ENCODE measurements around the gene LMOD3. TPM values are rescaled to one million over a fixed set of nuclear protein-coding genes. Genes with fewer than 3 reads are reported as not detected.

The LMOD3 gene
- total and polyA plus RNA-seq, 4 experiments from 2014 or later = 0.13 to 0.24 TPM; not detected in 2

DNA sequence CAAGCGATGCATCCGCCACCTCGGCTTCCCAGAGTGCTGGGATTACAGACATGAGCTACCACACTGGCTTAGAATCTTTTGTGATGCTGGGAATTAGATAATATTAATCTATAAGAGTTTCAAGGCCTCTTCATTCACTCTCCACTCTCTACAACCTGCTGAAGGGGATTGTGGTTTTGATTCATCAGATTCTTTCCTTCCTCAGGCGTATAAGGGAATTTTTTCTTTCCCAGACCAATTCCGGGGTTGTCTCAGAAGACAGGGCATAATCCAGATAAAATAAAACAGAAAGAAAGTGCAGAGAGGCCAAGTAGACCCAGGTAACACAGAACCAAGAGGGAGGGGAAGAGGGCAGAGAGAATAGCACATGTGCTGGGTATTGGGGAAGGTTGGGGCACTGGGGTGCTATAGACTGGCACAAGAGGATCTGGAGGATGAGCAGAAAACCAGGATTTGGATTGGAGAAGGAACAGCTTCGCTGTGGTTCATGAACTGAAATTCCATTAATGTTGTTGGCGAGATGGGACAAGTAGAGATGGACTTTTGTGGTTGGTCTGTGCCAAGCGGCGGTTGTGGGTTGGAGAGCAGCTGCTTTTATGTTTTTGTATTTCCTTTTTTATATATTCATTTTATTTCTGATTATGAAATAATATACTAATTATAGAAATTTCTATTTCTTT, 24.8 kb downstream of the LMOD3 start:
- peak overlapping the region; percentile 11 to 74 (median 48) for H3K4me3 Mint-ChIP-seq

DNA sequence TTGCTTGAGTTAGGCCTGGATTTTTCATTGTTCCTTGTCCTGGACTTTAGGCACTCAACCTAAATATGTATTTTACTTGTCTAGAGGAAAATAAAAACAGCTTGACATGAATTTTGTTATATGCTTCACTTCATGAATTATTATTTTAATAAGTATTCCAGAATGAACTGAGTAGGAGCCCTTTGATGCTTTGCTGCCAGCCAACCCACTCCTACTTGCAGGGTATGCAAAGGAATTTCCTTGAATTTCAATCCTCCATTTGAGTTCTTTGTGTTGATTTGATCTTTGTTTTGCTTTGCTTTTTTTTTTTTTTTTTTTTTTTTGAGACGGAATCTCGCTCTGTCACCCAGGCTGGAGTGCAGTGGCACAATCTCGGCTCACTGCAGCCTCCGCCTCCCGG, 26.1 kb downstream of the LMOD3 start:
- Mint-ChIP-seq H3K27ac (peak overlapping the region; percentile 85 to 97 (median 93)), H3K27me3 (no peaks in the 10 kb centered on the region), H3K36me3 (peaks cover 24 to 54% of the 10 kb centered on the region in 2 donors), H3K4me1 (peaks cover 55 to 93% (median 73%) of the 10 kb centered on the region in 4 donors), H3K9me3 (no peaks in the 10 kb centered on the region), H3K4me3 (peak overlapping the region; percentile 54 to 88 (median 80))
- peaks cover 92% of the 10 kb centered on the region for H3K4me1 ChIP-seq (ENCODE audit: insufficient read depth, low read length)
- H3K36me3 ChIP-seq (ENCODE audit: insufficient read depth, low read length) = peaks cover 5% of the 10 kb centered on the region
- ChIA-PET POLR2A (ENCODE audit: partially characterized antibody) (interaction anchor here (3.0 to 18.6 kb wide), 4 partner anchors 9 to 45 kb away, joined by 9 to 287 read pairs (median 82); partner anchors contain the start of genes ARL6IP5, TMF1 and UBA3), CTCF (ENCODE audit: partially characterized antibody) (interaction anchor here (1.0 to 5.5 kb wide), 2 partner anchors 25 to 210 kb away, joined by 4 to 27 read pairs; partner anchors contain the start of gene LMOD3)
- no peaks in the 10 kb centered on the region for H3K27me3 ChIP-seq (ENCODE audit: insufficient read depth, low read length)
- peak overlapping the region; percentile 52 for H3K27ac ChIP-seq (ENCODE audit: low read depth, low read length)
- H3K9me3 ChIP-seq (ENCODE audit: control insufficient read depth in 1 of 2, low read length in 2 of 2) = no peaks in the 10 kb centered on the region
- no peak for DNase-seq
- H3K4me3 ChIP-seq (ENCODE audit: low read length in 2 of 2) = peak overlapping the region in 1 of 2 donors; percentile 18
- intact Hi-C loops (cut with micrococcal nuclease) = no loop called here

More for the DNA sequence above, 24.8 kb downstream of the LMOD3 start:
- DNase-seq = no peak
- POLR2A ChIA-PET (ENCODE audit: partially characterized antibody) = interaction anchor here (0.6 kb wide), 1 partner anchor 9 kb away, joined by 3 read pairs; no protein-coding TSS in a partner anchor
- H3K27ac ChIP-seq (ENCODE audit: low read depth, low read length) = no peak overlapping the region
- H3K27me3 ChIP-seq (ENCODE audit: insufficient read depth, low read length) = no peaks in the 10 kb centered on the region
- intact Hi-C loops (cut with micrococcal nuclease) = loop anchor here (1.0 kb wide), 1 partner anchor 7 kb away; no protein-coding TSS in a partner anchor
- H3K4me1 ChIP-seq (ENCODE audit: insufficient read depth, low read length) = peaks cover 86% of the 10 kb centered on the region
- no peaks in the 10 kb centered on the region for H3K9me3 ChIP-seq (ENCODE audit: control insufficient read depth in 1 of 2, low read length in 2 of 2)
- peaks cover 30 to 62% of the 10 kb centered on the region in 2 donors for H3K36me3 Mint-ChIP-seq
- H3K27ac Mint-ChIP-seq = peak overlapping the region; percentile 57 to 97 (median 88)
- no peak overlapping the region for H3K4me3 ChIP-seq (ENCODE audit: low read length in 2 of 2)
- H3K9me3 Mint-ChIP-seq = no peaks in the 10 kb centered on the region
- H3K4me1 Mint-ChIP-seq = peaks cover 52 to 93% (median 71%) of the 10 kb centered on the region in 4 donors
- H3K36me3 ChIP-seq (ENCODE audit: insufficient read depth, low read length) = peaks cover 18% of the 10 kb centered on the region
- H3K27me3 Mint-ChIP-seq = no peaks in the 10 kb centered on the region
- CTCF ChIA-PET (ENCODE audit: partially characterized antibody) = interaction anchor here (1.0 to 5.5 kb wide), 2 partner anchors 24 to 44 kb away, joined by 4 to 27 read pairs; partner anchors contain the start of gene LMOD3

DNA sequence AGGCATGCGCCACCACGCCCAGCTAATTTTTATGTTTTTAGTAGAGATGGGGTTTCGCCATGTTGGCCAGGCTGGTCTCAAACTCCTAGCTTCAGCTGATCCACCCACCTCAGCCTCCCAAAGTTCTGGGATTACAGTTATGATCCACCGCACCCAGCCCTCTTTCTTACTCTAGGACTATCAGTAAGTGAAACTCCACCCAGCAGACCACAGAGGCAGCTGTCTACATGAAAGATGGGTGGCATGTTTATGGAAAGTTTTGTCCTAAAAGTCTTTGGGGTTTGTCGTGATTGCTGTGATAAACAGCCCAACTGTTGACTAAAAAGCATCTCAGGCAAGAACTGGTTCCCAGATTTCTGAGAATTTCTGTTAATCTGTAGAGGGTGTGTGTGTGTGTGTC, 26.8 kb downstream of the LMOD3 start:
- intact Hi-C loops (cut with micrococcal nuclease) = loop anchor here (1.0 to 2.0 kb wide), 2 partner anchors 9 to 13 kb away; no protein-coding TSS in a partner anchor
- Mint-ChIP-seq H3K36me3 (peaks cover 24 to 52% of the 10 kb centered on the region in 2 donors), H3K27me3 (no peaks in the 10 kb centered on the region), H3K27ac (peak overlapping the region; percentile 85 to 97 (median 93)), H3K4me3 (peak overlapping the region; percentile 54 to 88 (median 80)), H3K4me1 (peaks cover 59 to 95% (median 77%) of the 10 kb centered on the region in 4 donors), H3K9me3 (no peaks in the 10 kb centered on the region)
- peaks cover 92% of the 10 kb centered on the region for H3K4me1 ChIP-seq (ENCODE audit: insufficient read depth, low read length)
- H3K4me3 ChIP-seq (ENCODE audit: low read length in 2 of 2) = peak overlapping the region in 1 of 2 donors; percentile 18
- H3K9me3 ChIP-seq (ENCODE audit: control insufficient read depth in 1 of 2, low read length in 2 of 2) = no peaks in the 10 kb centered on the region
- peak; percentile 17 to 66 (median 30) for DNase-seq
- H3K27ac ChIP-seq (ENCODE audit: low read depth, low read length) = peak overlapping the region; percentile 52
- POLR2A ChIA-PET (ENCODE audit: partially characterized antibody) = interaction anchor here (1.2 to 18.6 kb wide), 7 partner anchors 9 to 83 kb away, joined by 3 to 287 read pairs (median 9); partner anchors contain the start of genes ARL6IP5, EOGT, TMF1 and UBA3
- H3K27me3 ChIP-seq (ENCODE audit: insufficient read depth, low read length) = no peaks in the 10 kb centered on the region
- CTCF ChIA-PET (ENCODE audit: partially characterized antibody) = interaction anchor here (1.0 to 5.5 kb wide), 4 partner anchors 9 to 211 kb away, joined by 4 to 27 read pairs (median 6); partner anchors contain the start of genes ARL6IP5 and LMOD3
- H3K36me3 ChIP-seq (ENCODE audit: insufficient read depth, low read length) = peaks cover 4% of the 10 kb centered on the region

- H3K27me3 Mint-ChIP-seq = no peaks in the 10 kb centered on the region
- DNase-seq = peak in 1 of 5 donors; percentile 59
- ChIA-PET POLR2A (ENCODE audit: partially characterized antibody) (interaction anchor here (1.2 to 18.6 kb wide), 7 partner anchors 10 to 82 kb away, joined by 3 to 287 read pairs (median 9); partner anchors contain the start of genes ARL6IP5, EOGT, TMF1 and UBA3), CTCF (ENCODE audit: partially characterized antibody) (interaction anchor here (1.0 to 5.5 kb wide), 8 partner anchors 9 to 42 kb away, joined by 3 to 27 read pairs (median 4); partner anchors contain the start of genes ARL6IP5, LMOD3 and TMF1)
- peaks cover 24 to 56% of the 10 kb centered on the region in 2 donors for H3K36me3 Mint-ChIP-seq
- peak overlapping the region in 1 of 2 donors; percentile 19 for H3K4me3 ChIP-seq (ENCODE audit: low read length in 2 of 2)
- peak overlapping the region; percentile 85 to 97 (median 94) for H3K27ac Mint-ChIP-seq
- no peaks in the 10 kb centered on the region for H3K27me3 ChIP-seq (ENCODE audit: insufficient read depth, low read length)
- peaks cover 3% of the 10 kb centered on the region for H3K36me3 ChIP-seq (ENCODE audit: insufficient read depth, low read length)
- peak overlapping the region; percentile 65 for H3K27ac ChIP-seq (ENCODE audit: low read depth, low read length)
- no peaks in the 10 kb centered on the region for H3K9me3 Mint-ChIP-seq
- peaks cover 62 to 95% (median 80%) of the 10 kb centered on the region in 4 donors for H3K4me1 Mint-ChIP-seq
- intact Hi-C loops (cut with micrococcal nuclease) = loop anchor here (1.0 to 2.0 kb wide), 2 partner anchors 10 to 14 kb away; no protein-coding TSS in a partner anchor
- peaks cover 92% of the 10 kb centered on the region for H3K4me1 ChIP-seq (ENCODE audit: insufficient read depth, low read length)
- no peaks in the 10 kb centered on the region for H3K9me3 ChIP-seq (ENCODE audit: control insufficient read depth in 1 of 2, low read length in 2 of 2)
- peak overlapping the region; percentile 44 to 98 (median 76) for H3K4me3 Mint-ChIP-seq
These were observed 27.8 kb downstream of the LMOD3 start for GRCh38 chr3:69094467-69095205.

DNA sequence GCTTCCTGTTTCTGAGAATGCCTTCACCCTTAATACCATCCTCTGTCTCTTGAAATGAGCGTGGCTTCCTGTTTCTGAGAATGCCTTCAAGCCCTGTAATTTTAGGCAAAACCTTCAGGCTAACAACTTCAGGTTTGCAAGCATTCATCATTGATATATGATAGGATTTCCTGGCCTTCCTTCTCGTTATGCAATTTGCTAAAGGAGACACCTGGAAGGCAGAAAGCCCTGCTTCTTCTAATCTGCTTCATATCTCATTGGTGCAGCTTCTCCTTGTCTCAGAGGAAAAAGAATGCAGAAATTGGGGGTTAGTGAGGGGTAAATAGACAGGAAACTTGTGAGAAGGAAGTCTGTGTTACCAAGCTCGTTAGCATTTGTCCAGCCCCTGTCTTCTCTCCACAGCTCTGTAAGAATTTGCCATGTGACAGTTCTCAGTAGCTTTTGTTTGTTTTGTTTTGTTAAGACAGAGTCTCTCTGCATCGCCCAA, 30.3 kb downstream of the LMOD3 start:
- DNase-seq = peak; percentile 50 to 60 (median 57)
- intact Hi-C loops (cut with micrococcal nuclease) = loop anchor here (1.0 kb wide), 2 partner anchors 8 to 12 kb away; partner anchors contain the start of genes ARL6IP5 and UBA3
- H3K4me1 Mint-ChIP-seq = peaks cover 66 to 92% (median 80%) of the 10 kb centered on the region in 4 donors
- peak overlapping the region; percentile 2 to 36 for H3K4me3 ChIP-seq (ENCODE audit: low read length in 2 of 2)
- peak overlapping the region; percentile 85 to 97 (median 94) for H3K27ac Mint-ChIP-seq
- peaks cover 23 to 53% of the 10 kb centered on the region in 2 donors for H3K36me3 Mint-ChIP-seq
- H3K4me1 ChIP-seq (ENCODE audit: insufficient read depth, low read length) = peaks cover 98% of the 10 kb centered on the region
- H3K9me3 ChIP-seq (ENCODE audit: control insufficient read depth in 1 of 2, low read length in 2 of 2) = no peaks in the 10 kb centered on the region
- peaks cover 4% of the 10 kb centered on the region for H3K36me3 ChIP-seq (ENCODE audit: insufficient read depth, low read length)
- POLR2A ChIA-PET (ENCODE audit: partially characterized antibody) = interaction anchor here (0.7 to 18.6 kb wide), 14 partner anchors 7 to 48 kb away, joined by 3 to 287 read pairs (median 7); partner anchors contain the start of genes ARL6IP5, TMF1 and UBA3
- no peaks in the 10 kb centered on the region for H3K27me3 Mint-ChIP-seq
- no peaks in the 10 kb centered on the region for H3K9me3 Mint-ChIP-seq
- peak overlapping the region; percentile 64 to 98 (median 86) for H3K4me3 Mint-ChIP-seq
- peak overlapping the region; percentile 65 for H3K27ac ChIP-seq (ENCODE audit: low read depth, low read length)
- H3K27me3 ChIP-seq (ENCODE audit: insufficient read depth, low read length) = no peaks in the 10 kb centered on the region
- CTCF ChIA-PET (ENCODE audit: partially characterized antibody) = interaction anchor here (0.7 to 2.1 kb wide), 12 partner anchors 9 to 78 kb away, joined by 3 to 10 read pairs (median 3); partner anchors contain the start of gene EOGT

GRCh38 chr3:69091389-69092029, 30.9 kb downstream of the LMOD3 start:
- H3K27me3 Mint-ChIP-seq = no peaks in the 10 kb centered on the region
- ChIA-PET POLR2A (ENCODE audit: partially characterized antibody) (interaction anchor here (0.7 to 18.6 kb wide), 13 partner anchors 8 to 47 kb away, joined by 3 to 287 read pairs (median 7); partner anchors contain the start of genes ARL6IP5, TMF1 and UBA3), CTCF (ENCODE audit: partially characterized antibody) (interaction anchor here (0.9 to 2.1 kb wide), 8 partner anchors 8 to 71 kb away, joined by 3 to 10 read pairs (median 4); no protein-coding TSS in a partner anchor)
- no peak for DNase-seq
- H3K9me3 Mint-ChIP-seq = no peaks in the 10 kb centered on the region
- no peaks in the 10 kb centered on the region for H3K27me3 ChIP-seq (ENCODE audit: insufficient read depth, low read length)
- peaks cover 4% of the 10 kb centered on the region for H3K36me3 ChIP-seq (ENCODE audit: insufficient read depth, low read length)
- peak overlapping the region; percentile 85 to 97 (median 94) for H3K27ac Mint-ChIP-seq
- H3K9me3 ChIP-seq (ENCODE audit: control insufficient read depth in 1 of 2, low read length in 2 of 2) = no peaks in the 10 kb centered on the region
- peak overlapping the region; percentile 65 for H3K27ac ChIP-seq (ENCODE audit: low read depth, low read length)
- peak overlapping the region; percentile 26 to 36 for H3K4me3 ChIP-seq (ENCODE audit: low read length in 2 of 2)
- H3K36me3 Mint-ChIP-seq = peaks cover 23 to 52% of the 10 kb centered on the region in 2 donors
- peaks cover 94% of the 10 kb centered on the region for H3K4me1 ChIP-seq (ENCODE audit: insufficient read depth, low read length)
- intact Hi-C loops (cut with micrococcal nuclease) = loop anchor here (1.0 kb wide), 2 partner anchors 7 to 11 kb away; partner anchors contain the start of genes ARL6IP5 and UBA3
- peak overlapping the region; percentile 64 to 98 (median 86) for H3K4me3 Mint-ChIP-seq
- peaks cover 65 to 86% (median 75%) of the 10 kb centered on the region in 4 donors for H3K4me1 Mint-ChIP-seq
